Esophagus muscularis mucosa (tissue), 4 donors: ENCODE data around the gene TNNT3. TPM values are rescaled to one million over a fixed set of nuclear protein-coding genes. Genes with fewer than 3 reads are reported as not detected.

Experiments used
- DNase-seq: peaks from one replicate; pipeline ENCODE4 v3.0.0-alpha.2; 2017; ENCODE audit errors: extremely low spot score
- H3K27ac ChIP-seq, 4 donors: fragments of 200-600 bp; sonication (generic); replicated peaks in 1 of 4; 1 replicate in 3 of 4; 2 replicates in 1 of 4; pipeline ENCODE4 v1.5.1; 2016 to 2019; ENCODE audit warnings: mild to moderate bottlenecking in 1 of 4
- H3K27me3 ChIP-seq, 4 donors: fragments of 200-600 bp; sonication (generic); one replicate each; pipeline versions ENCODE4 v1.5.1 to v1.6.0; 2016 to 2019
- H3K36me3 ChIP-seq, 4 donors: fragments of 200-600 bp; sonication (generic); one replicate each; pipeline ENCODE4 v1.5.1; 2016 to 2019
- H3K4me1 ChIP-seq, 4 donors: fragments of 200-600 bp; sonication (generic); one replicate each; pipeline ENCODE4 v1.5.1; 2016 to 2019
- H3K4me3 ChIP-seq, 4 donors: fragments of 200-600 bp; sonication (generic); 1 replicate in 2 of 4; 2 replicates in 2 of 4; pipeline ENCODE4 v1.5.1; 2016 to 2019; ENCODE audit warnings: mild to moderate bottlenecking in 4 of 4, moderate library complexity in 1 of 4
- H3K9me3 ChIP-seq, 4 donors: fragments of 200-600 bp; sonication (generic); 1 replicate in 3 of 4; 2 replicates in 1 of 4; pipeline ENCODE4 v1.5.1; 2016 to 2019
- CTCF ChIP-seq, 3 experiments: fragments of 200-600 bp in 2 of 3; fragments of 450-650 bp in 1 of 3; sonication (generic) in 2 of 3; IDR thresholded peaks; one replicate each; pipeline ENCODE4 v1.5.1; 2017 to 2019; ENCODE audit warnings: antibody characterized with exemption in 3 of 3, mild to moderate bottlenecking in 2 of 3, moderate library complexity in 1 of 3
- EP300 ChIP-seq: sonication (generic); formaldehyde crosslinking; IDR thresholded peaks from one replicate; pipeline ENCODE4 v1.6.1; 2017; ENCODE audit warnings: antibody characterized with exemption
- POLR2A ChIP-seq: fragments of 450-650 bp; IDR thresholded peaks from one replicate; pipeline ENCODE4 v1.6.1; 2017; ENCODE audit warnings: antibody characterized with exemption, moderate library complexity, mild to moderate bottlenecking, low read depth
- POLR2AphosphoS5 ChIP-seq, 2 donors: sonication (generic); formaldehyde crosslinking; IDR thresholded peaks; one replicate each; pipeline ENCODE4 v1.6.1; 2017; ENCODE audit warnings: antibody characterized with exemption in 2 of 2
- WGBS: methylation state at CpG from one replicate; pipeline ENCODE4 v1.1.5; 2018; 5-methylcytosine and 5-hydroxymethylcytosine counted together
- intact Hi-C: fragments of 100-400 bp; cut with DNase I; formaldehyde crosslinking; loops from one replicate; pipeline ENCODE4 v1.15.1; 2023
- total RNA-seq, 4 donors: library from RNA; depleted of rRNA; stranded (reverse); fragments of >200 nt; gene quantifications; one replicate each; pipeline versions ENCODE4 v1.1.0 to v1.2.1, GENCODE V29; 2016

TNNT3 gene
- total RNA-seq, 4 donors from 2014 or later = 2.8 to 6.0 (median 3.6) TPM

GRCh38 chr11:1892558-1892957 lies 26.9 kb upstream of the TNNT3 start:
- 68% methylated on average over 5 of the region's 5 CpGs for WGBS
- intact Hi-C loops = no loop called here
- TF ChIP-seq POLR2A = no peak
- TF ChIP-seq EP300 = no peak
- TF ChIP-seq POLR2AphosphoS5 (IDR thresholded peaks at IDR 0.05) = no peak
- TF ChIP-seq CTCF (IDR thresholded peaks at IDR 0.05) = no peak

GRCh38 chr11:1893581-1894359 lies 25.7 kb upstream of the TNNT3 start:
- 82% methylated on average over 5 of the region's 5 CpGs for WGBS

More at GRCh38 chr11:1892558-1892957, 26.9 kb upstream of the TNNT3 start:
- no peak overlapping the region for H3K27ac ChIP-seq
- H3K36me3 ChIP-seq = peaks cover 0 to 14% (median 6%) of the 10 kb centered on the region in 4 donors
- no peak overlapping the region for H3K4me3 ChIP-seq
- no peak for DNase-seq
- peaks cover 0 to 10% (median 0%) of the 10 kb centered on the region in 4 donors for H3K27me3 ChIP-seq
- H3K4me1 ChIP-seq = peaks cover 0 to 14% (median 2%) of the 10 kb centered on the region in 4 donors
- H3K9me3 ChIP-seq = no peaks in the 10 kb centered on the region

GRCh38 chr11:1894759-1895158 lies 24.7 kb upstream of the TNNT3 start:
- intact Hi-C loops = loop anchor here (1.0 kb wide), 1 partner anchor 45 kb away; no protein-coding TSS in a partner anchor
- TF ChIP-seq EP300 (no peak), POLR2AphosphoS5 (IDR thresholded peaks at IDR 0.05) (no peak), POLR2A (no peak), CTCF (IDR thresholded peaks at IDR 0.05) (no peak)
- DNase-seq = no peak
- Histone ChIP-seq H3K36me3 (no peaks in the 10 kb centered on the region), H3K4me3 (no peak overlapping the region), H3K27ac (no peak overlapping the region), H3K9me3 (no peaks in the 10 kb centered on the region), H3K4me1 (peaks cover 0 to 4% (median 2%) of the 10 kb centered on the region in 4 donors), H3K27me3 (peaks cover 0 to 10% (median 0%) of the 10 kb centered on the region in 4 donors)
- 90% methylated on average over 11 of the region's 11 CpGs for WGBS

More at GRCh38 chr11:1893581-1894359, 25.7 kb upstream of the TNNT3 start:
- H3K4me1 ChIP-seq = peaks cover 0 to 4% (median 2%) of the 10 kb centered on the region in 4 donors
- no peak overlapping the region for H3K4me3 ChIP-seq
- no peaks in the 10 kb centered on the region for H3K9me3 ChIP-seq
- H3K27me3 ChIP-seq = peaks cover 0 to 10% (median 0%) of the 10 kb centered on the region in 4 donors
- intact Hi-C loops = loop anchor here (1.0 kb wide), 2 partner anchors 23 to 46 kb away; no protein-coding TSS in a partner anchor
- H3K27ac ChIP-seq = no peak overlapping the region
- no peak for DNase-seq
- no peak for TF ChIP-seq POLR2AphosphoS5 (IDR thresholded peaks at IDR 0.05)
- TF ChIP-seq POLR2A = no peak
- TF ChIP-seq EP300 = no peak
- TF ChIP-seq CTCF (IDR thresholded peaks at IDR 0.05) = no peak
- H3K36me3 ChIP-seq = peaks cover 0 to 2% (median 0%) of the 10 kb centered on the region in 4 donors

GRCh38 chr11:1896468-1896867 lies 23.0 kb upstream of the TNNT3 start:
- no peak overlapping the region for H3K4me3 ChIP-seq
- intact Hi-C loops = no loop called here
- no peaks in the 10 kb centered on the region for H3K36me3 ChIP-seq
- no peak for DNase-seq
- TF ChIP-seq EP300 (no peak), POLR2A (no peak), POLR2AphosphoS5 (IDR thresholded peaks at IDR 0.05) (no peak), CTCF (IDR thresholded peaks at IDR 0.05) (no peak)
- no peaks in the 10 kb centered on the region for H3K27me3 ChIP-seq
- no peak overlapping the region for H3K27ac ChIP-seq
- WGBS = 66% methylated on average over 10 of the region's 10 CpGs
- no peaks in the 10 kb centered on the region for H3K4me1 ChIP-seq
- H3K9me3 ChIP-seq = no peaks in the 10 kb centered on the region
